LNCAP (cell line): ENCODE results near the gene CPPED1.

Experiments used
- TF ChIP-seq, protein P1 (sequence below): fragments of 450-650 bp; IDR thresholded peaks from 2 replicates; pipeline ENCODE4 v1.5.1; 2017; ENCODE audit warnings: mild to moderate bottlenecking

Gene CPPED1

GRCh38 chr16:12678983-12679382 is 124.7 kb downstream of the CPPED1 start:
- TF ChIP-seq, protein P1, sequence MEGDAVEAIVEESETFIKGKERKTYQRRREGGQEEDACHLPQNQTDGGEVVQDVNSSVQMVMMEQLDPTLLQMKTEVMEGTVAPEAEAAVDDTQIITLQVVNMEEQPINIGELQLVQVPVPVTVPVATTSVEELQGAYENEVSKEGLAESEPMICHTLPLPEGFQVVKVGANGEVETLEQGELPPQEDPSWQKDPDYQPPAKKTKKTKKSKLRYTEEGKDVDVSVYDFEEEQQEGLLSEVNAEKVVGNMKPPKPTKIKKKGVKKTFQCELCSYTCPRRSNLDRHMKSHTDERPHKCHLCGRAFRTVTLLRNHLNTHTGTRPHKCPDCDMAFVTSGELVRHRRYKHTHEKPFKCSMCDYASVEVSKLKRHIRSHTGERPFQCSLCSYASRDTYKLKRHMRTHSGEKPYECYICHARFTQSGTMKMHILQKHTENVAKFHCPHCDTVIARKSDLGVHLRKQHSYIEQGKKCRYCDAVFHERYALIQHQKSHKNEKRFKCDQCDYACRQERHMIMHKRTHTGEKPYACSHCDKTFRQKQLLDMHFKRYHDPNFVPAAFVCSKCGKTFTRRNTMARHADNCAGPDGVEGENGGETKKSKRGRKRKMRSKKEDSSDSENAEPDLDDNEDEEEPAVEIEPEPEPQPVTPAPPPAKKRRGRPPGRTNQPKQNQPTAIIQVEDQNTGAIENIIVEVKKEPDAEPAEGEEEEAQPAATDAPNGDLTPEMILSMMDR = no peak

GRCh38 chr16:12677502-12677901 is 126.2 kb downstream of the CPPED1 start:
- TF ChIP-seq, protein P1 = no peak

GRCh38 chr16:12675852-12676251 is 127.8 kb downstream of the CPPED1 start:
- TF ChIP-seq, protein P1 = no peak

- TF ChIP-seq, protein P1 = no peak
Observed at GRCh38 chr16:12675046-12675445, 128.6 kb downstream of the CPPED1 start.

GRCh38 chr16:12674524-12674923 is 129.2 kb downstream of the CPPED1 start:
- TF ChIP-seq, protein P1 = no peak

DNA sequence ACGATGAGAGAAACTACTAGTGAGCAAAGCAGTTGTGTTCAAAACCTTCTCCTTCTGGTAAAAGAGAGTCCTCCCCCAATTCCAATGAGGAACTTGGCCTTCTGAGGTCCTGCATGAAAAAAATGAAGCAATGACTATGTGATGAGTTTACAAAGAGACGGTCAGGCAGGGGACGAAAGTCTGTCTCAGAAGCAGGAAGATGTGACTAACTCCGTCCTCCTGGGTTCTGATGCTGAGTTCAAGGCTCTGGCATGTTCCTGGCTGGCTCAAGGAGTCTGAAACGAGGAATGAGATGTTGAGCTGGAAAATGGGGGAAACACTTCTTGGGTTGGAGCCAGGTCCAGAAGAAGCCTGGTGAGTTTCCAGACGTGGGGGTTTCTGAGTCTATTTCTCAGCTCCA is 129.6 kb downstream of the CPPED1 start:
- TF ChIP-seq, protein P1 = no peak

DNA sequence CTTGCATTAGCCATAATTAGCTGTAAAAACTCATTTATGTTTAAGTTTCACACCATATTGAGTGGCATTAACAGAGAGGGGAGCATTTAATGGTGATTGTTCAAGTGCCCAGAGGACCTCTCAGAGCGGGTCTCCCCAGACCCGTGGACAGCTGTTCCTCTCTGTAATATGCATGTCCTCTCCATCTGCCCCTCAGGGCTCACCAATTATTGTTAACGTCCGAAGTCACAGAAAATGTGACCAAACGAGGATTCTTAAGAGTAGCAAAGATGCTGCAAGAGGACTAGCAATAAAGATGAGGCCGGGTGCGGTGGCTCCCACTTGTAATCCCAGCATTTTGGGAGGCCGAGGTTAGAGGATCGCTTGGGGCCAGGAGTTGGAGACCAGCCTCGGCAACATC is 130.2 kb downstream of the CPPED1 start:
- TF ChIP-seq, protein P1 = no peak

GRCh38 chr16:12672986-12673385 is 130.7 kb downstream of the CPPED1 start:
- TF ChIP-seq, protein P1 = no peak
